HG03558 (cell line): ENCODE measurements around the gene SPTY2D1.
A peak's percentile ranks its signal among the peaks of the same experiment; 100 is the strongest.
"Not testable (repeated sequence)": the region's sequence is repeated elsewhere in the genome, so short reads cannot be mapped to it uniquely, and the experiment has no call there.

Source experiments
- ATAC-seq: cut with Tn5 transposase; IDR thresholded peaks from one replicate; pipeline ENCODE4 v1.9.1; 2021; ENCODE audit warnings: moderate number of reproducible peaks; ENCODE audit not compliant: unreplicated experiment; ENCODE audit errors: extremely low read depth

The SPTY2D1 gene

DNA sequence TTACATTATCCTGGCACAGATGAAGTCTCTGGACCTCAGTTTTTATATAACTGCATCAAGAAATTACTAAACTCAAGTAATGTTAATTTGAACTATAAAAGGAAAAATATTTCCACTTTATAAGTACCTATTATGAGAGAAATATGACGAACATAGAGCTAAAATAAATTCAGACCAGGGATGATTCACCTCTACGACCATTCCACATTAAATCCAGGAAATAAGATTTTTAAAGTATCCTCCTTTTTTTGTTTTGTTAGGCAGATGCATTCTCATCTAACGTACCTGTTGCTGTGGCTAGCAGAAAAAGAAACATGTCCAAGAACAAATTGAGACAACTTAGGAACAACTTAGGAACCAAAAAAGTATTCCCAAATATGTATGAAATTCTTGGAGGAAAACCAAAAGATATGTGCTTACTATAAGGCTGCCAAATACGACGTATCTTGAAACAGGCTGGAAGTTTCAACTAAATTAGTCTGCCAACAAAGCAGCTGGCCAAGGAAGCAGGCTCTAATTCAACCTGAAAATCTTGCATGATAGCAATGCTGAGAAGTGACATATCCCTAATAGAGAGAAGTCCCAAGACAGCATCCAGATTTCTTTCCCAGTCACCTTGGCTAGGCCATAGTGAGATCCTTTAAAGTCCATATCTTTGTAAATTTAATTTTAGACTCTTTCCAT is 15.7 kb downstream of the SPTY2D1 start:
- no peak for ATAC-seq

GRCh38 chr11:18617688-18618341 is 16.3 kb downstream of the SPTY2D1 start:
- peak; percentile 29 for ATAC-seq

DNA sequence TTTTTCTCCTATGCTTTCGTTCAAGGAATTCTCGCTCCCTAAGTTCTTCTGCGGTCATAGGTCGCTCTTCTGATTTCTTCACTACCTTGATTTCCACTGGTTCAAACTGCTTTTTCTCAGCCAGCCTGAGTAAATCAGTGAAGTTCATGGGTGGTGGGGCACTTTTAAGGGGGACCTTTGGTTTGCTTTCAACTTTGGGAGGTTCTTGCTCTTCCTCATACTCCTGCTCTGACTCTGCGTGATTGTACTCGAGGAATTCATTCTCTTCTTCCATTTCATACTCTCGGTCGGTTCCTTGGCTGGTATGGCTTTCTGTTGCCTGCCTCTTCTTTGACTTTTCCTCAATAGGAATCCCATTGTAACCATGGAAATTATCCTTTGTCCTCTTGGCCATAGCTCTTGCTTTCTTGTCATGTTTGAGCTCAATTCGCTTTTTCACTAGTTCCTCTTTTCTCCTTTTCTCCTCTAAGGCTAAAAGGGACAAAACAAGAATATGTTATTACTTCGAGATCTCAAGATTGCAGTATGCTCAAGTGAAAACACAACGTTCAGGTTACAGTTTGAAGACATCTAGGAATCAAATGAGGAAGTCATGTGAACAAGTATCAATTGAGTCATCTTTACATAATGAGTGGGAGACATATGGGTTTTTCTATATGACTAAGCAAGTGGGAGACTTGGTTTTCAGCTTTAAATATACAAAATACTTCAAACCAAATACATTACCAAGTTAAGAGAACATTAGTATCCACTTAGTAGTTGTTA is 18.3 kb downstream of the SPTY2D1 start:
- peak; percentile 90 for ATAC-seq

DNA sequence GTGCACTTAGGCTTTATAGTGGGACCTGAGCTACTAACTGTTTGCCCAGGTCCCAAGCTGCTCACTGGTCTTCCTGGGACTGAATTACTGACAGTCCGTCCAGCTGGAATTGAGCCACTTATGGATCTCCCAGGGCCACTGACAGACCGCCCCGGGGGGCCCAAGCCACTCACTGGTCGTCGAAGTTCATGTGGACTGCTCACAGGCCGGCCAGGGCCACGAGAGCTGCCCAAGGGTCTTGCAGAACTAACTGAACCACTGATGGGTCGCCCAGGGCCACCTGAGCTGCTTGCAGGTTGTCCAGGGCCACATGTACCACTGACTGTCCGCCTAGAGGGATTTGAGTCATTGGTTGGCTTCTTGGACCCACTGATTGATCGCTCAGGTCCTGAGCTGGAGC is 19.5 kb downstream of the SPTY2D1 start:
- ATAC-seq = no peak

DNA sequence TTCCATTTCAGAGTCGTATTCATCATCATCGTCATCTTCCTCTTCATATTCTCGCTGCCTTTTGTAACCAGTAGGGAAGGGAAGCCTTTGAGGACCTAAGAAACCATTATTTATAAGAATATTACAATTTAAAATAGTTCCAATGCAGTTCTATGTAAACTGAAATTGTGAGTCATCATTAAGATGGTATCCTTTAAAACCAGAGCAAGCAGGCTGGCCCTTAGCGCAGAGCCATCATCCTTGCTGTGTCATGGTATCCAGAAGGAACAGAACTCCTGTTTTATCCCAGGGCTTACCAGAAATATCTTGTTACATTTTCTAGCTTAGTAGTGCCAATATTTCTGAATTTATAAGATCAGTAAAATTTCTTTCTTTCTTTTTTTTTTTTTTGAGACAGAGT is 21.7 kb downstream of the SPTY2D1 start:
- no peak for ATAC-seq

DNA sequence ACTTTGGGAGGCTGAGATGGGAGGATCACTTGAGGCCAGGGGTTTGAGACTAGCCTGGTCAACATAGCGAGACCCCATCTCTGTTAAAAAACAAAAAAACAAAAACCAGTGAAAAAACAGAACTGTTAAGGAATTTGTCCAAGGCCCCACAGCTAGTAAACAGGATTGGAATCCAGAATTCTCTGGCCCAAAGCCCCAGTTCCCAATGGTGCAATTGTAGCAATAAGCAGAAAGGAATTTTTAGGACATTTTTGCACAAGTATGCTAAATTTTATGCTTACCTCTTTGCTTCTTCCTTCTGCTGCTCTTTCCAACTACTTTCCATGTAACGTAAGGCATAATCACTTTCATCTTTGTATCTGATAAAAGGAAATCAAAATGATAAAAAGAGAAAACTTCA is 22.9 kb downstream of the SPTY2D1 start:
- ATAC-seq = no peak

GRCh38 chr11:18608376-18608775 is 25.8 kb downstream of the SPTY2D1 start:
- ATAC-seq = no peak

DNA sequence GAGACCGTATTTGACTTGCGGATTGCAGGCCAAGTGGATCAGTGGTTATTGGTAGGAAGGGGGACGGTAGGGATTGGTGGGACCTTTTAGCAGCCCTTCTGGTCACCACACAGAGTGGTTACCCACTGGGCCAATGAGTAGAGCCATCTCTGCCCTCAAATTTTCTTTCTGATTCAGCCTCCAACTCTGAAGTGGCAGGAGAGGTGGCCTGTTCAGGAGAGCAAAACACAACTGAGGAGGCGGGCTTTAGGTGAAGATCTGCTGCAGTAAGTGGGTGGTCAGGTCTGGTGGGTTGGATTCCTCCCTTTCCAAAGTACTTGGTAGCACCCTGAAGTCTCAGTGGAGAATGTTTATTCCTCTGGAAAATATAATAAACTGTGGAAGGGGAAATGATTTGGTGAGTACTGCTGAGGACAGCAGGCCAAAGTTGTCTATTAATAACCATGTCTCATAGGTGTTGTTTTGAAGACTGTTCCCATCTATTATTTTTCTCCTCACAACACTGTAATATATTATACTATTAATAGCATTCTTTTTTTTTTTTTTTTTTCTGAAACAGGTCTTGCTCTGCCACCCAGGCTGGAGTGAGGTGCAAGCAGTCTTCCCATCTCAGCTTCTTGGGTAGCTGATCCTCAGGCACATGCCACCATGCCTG is 33.1 kb downstream of the SPTY2D1 start:
- no peak for ATAC-seq

DNA sequence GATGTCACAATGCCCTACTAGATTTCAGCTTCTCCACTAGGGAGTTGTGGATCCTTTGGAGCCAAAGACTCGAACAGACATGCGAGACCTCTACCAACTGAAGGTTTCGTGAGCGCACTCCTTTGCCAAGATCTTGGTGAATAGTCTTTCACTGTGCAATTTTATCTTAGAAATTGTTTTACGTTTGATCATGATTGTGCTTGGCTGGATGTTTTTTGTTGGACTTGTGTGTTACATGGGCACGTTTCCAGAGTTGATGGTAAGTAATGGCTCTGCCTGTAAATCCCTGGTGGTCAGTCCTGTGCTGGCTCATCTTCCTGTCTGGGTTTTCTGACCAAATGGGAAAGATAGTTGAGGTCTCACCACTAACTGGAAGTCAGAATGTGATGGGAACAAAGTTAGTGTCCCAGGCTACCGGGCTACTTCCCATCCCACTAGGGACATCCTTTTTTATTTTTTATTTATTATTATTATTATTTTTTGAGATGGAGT is 34.4 kb downstream of the SPTY2D1 start, which contains the start of gene MISFA:
MISFA (plus strand) TSS at position 51 of the 492 bp plus-strand sequence; CDS start at position 191, 140 bp downstream.
- no peak for ATAC-seq

DNA sequence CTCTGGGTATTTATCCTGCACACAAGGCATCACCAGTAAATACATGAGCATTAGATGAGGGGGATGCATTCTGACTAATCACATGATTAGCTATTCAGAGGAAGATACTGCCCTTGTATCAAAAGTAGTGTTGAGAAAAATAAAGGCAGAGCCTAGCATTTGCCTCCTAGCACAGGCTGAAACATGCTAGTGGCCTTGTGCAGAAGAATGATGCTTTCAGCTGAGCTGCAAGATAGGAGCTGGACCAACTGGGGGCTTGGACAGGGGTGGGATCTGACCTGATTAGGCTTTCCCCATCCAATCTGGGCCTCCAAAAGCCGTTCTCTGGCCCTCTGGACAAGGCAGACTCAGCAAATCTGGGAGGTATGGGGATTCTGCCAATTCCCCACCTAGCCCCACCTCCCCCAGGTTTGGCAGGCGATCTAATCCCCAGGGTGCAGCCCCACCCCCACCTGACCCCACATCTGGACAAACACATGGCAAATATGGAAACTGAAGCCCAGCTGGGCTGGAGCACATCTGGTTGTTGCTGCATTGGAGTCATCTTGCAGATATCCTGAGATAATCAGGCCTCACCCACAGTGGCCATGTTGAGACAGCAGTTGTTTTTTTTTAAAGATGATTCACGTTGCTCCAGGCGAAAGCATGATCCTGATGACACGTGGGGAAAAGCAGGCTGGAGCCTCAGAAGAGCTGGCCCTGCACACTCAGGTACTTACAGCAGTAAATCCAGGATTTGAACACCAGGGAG is 39.0 kb downstream of the SPTY2D1 start:
- ATAC-seq = no peak

- ATAC-seq = not testable (repeated sequence)
Observed at GRCh38 chr11:18594088-18594487, 40.1 kb downstream of the SPTY2D1 start.

- ATAC-seq = no peak
Observed at GRCh38 chr11:18590571-18590970, 43.6 kb downstream of the SPTY2D1 start.

- ATAC-seq = no peak
Observed at GRCh38 chr11:18588297-18589252, 45.6 kb downstream of the SPTY2D1 start, which contains the start of gene UEVLD. Gene UEVLD, minus strand, starts transcription at chr11:18588734. Its CDS starts 80 bp downstream, at chr11:18588654.

GRCh38 chr11:18581825-18582224 is 52.3 kb downstream of the SPTY2D1 start:
- ATAC-seq = no peak

GRCh38 chr11:18580113-18580766 is 53.9 kb downstream of the SPTY2D1 start:
- ATAC-seq = no peak

- ATAC-seq = no peak
Observed at GRCh38 chr11:18578975-18579598, 55.1 kb downstream of the SPTY2D1 start.

DNA sequence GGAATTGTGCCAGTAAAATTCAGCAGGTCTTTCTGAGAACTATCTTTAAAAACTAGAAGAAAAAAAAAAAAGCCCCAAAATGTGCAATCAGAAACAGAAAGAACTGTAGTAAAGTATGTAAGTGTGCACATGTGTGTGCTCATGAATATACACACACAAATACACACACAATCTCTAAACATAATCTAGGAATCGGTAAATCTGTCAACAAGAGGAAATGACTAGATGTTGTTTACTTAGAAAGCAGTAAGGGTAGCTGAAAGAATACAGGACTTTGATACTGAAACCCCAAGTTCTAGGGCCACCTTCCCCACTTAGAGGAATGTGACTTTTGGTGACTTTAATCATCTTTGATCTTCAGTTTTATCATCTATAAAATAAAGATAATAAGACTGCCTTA is 58.8 kb downstream of the SPTY2D1 start:
- no peak for ATAC-seq

- no peak for ATAC-seq
Observed at GRCh38 chr11:18567081-18567480, 67.1 kb downstream of the SPTY2D1 start.
